ENCODE data around the gene SLC19A1. TPM values are rescaled to one million over a fixed set of nuclear protein-coding genes. Genes with fewer than 3 reads are reported as not detected.

Gene SLC19A1
- polyA plus RNA-seq, 1 of the 3 experiments (the other 2 are of a cell fraction), result 15.0 TPM

DNA sequence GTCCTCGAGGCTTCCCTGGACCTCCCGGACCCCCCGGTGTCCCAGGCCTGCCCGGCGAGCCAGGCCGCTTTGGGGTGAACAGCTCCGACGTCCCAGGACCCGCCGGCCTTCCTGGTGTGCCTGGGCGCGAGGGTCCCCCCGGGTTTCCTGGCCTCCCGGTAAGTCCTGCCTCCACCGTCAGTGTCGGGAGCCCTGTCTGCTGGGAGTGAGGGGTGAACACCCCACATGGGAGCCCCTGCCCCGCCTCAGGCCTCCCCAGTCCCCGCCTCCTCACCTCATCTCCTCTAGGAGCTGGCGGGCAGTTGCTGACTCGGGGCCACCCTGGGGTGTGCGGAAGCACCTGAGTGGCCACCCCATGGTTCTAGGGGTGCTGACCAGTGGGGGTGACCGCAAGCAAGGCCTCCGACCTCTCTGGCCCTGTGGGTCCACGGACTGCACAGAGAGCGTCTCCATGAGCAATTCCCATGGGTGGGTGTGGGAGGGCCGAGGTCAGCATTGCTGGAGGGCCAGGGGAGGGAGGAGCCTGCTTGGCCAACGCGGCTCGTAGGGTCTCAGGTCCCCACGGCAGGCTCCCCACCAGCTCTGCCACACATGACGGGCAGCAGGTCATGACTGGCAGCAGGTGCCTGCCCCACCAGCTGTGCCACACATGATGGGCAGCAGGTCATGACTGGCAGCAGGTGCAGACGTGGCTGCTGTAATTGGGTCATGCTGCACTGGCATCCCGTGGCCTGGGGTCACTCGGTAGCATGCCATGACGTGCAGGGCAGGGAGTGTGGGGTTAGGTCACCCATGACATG is 61.3 kb downstream of the SLC19A1 start:
- Histone ChIP-seq H3K27me3 (ENCODE audit: insufficient read depth) (no peaks in the 10 kb centered on the region), H3K9me2 (no peaks in the 10 kb centered on the region), H3K36me3 (replicated peaks in 1 of 2; ENCODE audit: control insufficient read depth in 1 of 2, insufficient read depth in 2 of 2, low read length in 1 of 2) (peaks cover 21 to 47% of the 10 kb centered on the region in 2 experiments), H3K4me3 (ENCODE audit: low read depth in 2 of 2, low read length in 1 of 2) (no peak overlapping the region), H3K4me1 (ENCODE audit: control insufficient read depth in 1 of 2, insufficient read depth in 2 of 2, low read depth in 1 of 2, low read length in 1 of 2) (peaks cover 0 to 7% of the 10 kb centered on the region in 2 experiments; a peak in 1 of 4 replicates), H3K4me2 (no peak overlapping the region), H3F3A (replicated peaks; ENCODE audit: insufficient read depth) (peaks cover 11% of the 10 kb centered on the region), H4K20me1 (ENCODE audit: insufficient read depth) (no peaks in the 10 kb centered on the region), H3K79me2 (ENCODE audit: insufficient read depth) (no peaks in the 10 kb centered on the region), H2AFZ (ENCODE audit: low read depth) (no peak overlapping the region), H3K9me3 (no peaks in the 10 kb centered on the region), H3K27ac (ENCODE audit: low read depth in 2 of 2, low read length in 1 of 2) (no peak overlapping the region), H3K9ac (no peak overlapping the region)
- POLR2A ChIA-PET, result no interaction called here
- no peak for DNase-seq
- no peak for TF ChIP-seq SIN3A (IDR thresholded peaks at IDR 0.05; ENCODE audit: borderline replicate concordance, low read depth, low read length)
- TF ChIP-seq RAD21 (IDR thresholded peaks at IDR 0.05; ENCODE audit: low read length), result no peak
- TF ChIP-seq EZH2phosphoT487 (IDR thresholded peaks at IDR 0.05; ENCODE audit: borderline replicate concordance, low read depth), result no peak
- no peak for TF ChIP-seq NRF1 (IDR thresholded peaks at IDR 0.05; ENCODE audit: low read depth, low read length)
- no peak for TF ChIP-seq FOXM1 (IDR thresholded peaks at IDR 0.05; ENCODE audit: low read depth)
- TF ChIP-seq, protein P1, sequence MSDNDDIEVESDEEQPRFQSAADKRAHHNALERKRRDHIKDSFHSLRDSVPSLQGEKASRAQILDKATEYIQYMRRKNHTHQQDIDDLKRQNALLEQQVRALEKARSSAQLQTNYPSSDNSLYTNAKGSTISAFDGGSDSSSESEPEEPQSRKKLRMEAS (IDR thresholded peaks at IDR 0.05; ENCODE audit: low read depth), result no peak
- no peak for TF ChIP-seq MXI1 (IDR thresholded peaks at IDR 0.05; ENCODE audit: low read depth, low read length)
- WGBS (ENCODE audit: low lambda C conversion rate), result 96% methylated on average over 9 of the region's 35 CpGs
- CTCF ChIA-PET, result interaction anchor here (1.3 kb wide), 1 partner anchor 188 kb away, joined by 3 read pairs; no protein-coding TSS in a partner anchor

DNA sequence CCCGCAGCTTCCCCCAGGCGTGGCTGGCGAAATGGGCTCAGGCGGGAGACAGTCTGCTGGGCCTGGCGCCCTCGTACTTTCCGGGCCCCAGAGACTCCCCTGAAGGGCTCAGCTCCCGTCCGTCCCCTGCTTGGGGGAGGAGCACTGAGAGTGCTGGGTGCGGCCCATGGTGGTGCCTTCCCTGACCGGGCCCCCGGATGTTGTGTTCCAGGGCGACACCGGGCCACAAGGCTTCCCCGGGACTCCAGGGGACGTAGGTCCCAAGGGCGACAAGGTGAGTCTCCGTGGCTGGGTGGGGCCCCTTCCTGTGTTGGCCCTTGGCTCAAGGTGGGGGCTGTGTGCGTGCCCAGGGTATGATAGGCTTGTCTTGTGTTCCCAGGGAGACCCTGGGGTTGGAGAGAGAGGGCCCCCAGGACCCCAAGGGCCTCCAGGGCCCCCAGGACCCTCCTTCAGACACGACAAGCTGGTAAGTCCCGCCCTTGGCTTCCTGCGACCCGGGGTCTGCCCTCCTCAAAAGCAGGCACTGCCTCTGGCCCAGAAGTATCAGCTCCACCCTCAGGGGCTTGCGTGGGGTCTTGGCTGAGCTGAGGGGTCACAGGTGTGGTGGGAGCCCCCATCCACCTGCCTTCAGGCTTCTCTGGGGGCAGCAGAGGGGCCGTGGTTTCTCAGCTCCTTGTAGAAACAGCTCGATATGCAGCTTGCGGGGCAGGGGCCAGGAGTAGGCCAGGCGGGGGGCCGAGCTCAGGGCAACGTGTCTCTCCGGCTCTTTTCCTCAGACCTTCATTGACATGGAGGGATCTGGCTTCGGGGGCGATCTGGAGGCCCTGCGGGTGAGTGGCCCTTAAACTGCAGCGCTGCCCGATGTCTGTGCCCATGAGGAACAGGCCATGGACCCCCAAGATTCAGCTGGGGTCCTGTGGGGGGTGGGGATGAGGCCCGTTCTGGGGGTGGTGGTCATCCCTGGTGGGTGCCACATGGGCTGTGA is 62.3 kb downstream of the SLC19A1 start:
- POLR2A ChIA-PET, result no interaction called here
- H3K4me1 ChIP-seq (ENCODE audit: control insufficient read depth in 1 of 2, insufficient read depth in 2 of 2, low read depth in 1 of 2, low read length in 1 of 2), result peaks cover 0 to 7% of the 10 kb centered on the region in 2 experiments; a peak in 1 of 4 replicates
- TF ChIP-seq TEAD4 (IDR thresholded peaks at IDR 0.05; ENCODE audit: borderline replicate concordance, insufficient read depth) (no peak), GATA2 (CRISPR knock-in tag; IDR thresholded peaks at IDR 0.05) (no peak), RXRA (IDR thresholded peaks at IDR 0.05; ENCODE audit: borderline replicate concordance, low read depth) (no peak), CHD2 (IDR thresholded peaks at IDR 0.05; ENCODE audit: low read length, partially characterized antibody) (no peak), EZH2phosphoT487 (IDR thresholded peaks at IDR 0.05; ENCODE audit: borderline replicate concordance, low read depth) (no peak), EP300 (IDR thresholded peaks at IDR 0.05; ENCODE audit: borderline replicate concordance in 1 of 2, low read depth in 1 of 2, low read length in 1 of 2) (no peak)
- peaks cover 21 to 46% of the 10 kb centered on the region in 2 experiments for H3K36me3 ChIP-seq (replicated peaks in 1 of 2; ENCODE audit: control insufficient read depth in 1 of 2, insufficient read depth in 2 of 2, low read length in 1 of 2)
- no peaks in the 10 kb centered on the region for H4K20me1 ChIP-seq (ENCODE audit: insufficient read depth)
- H3K9me2 ChIP-seq, result no peaks in the 10 kb centered on the region
- CTCF ChIA-PET, result interaction anchor here (1.3 to 2.6 kb wide), 4 partner anchors 11 to 339 kb away, joined by 3 to 21 read pairs (median 10); no protein-coding TSS in a partner anchor
- H3F3A ChIP-seq (replicated peaks; ENCODE audit: insufficient read depth), result peaks cover 11% of the 10 kb centered on the region
- WGBS (ENCODE audit: low lambda C conversion rate), result 91% methylated on average over 9 of the region's 37 CpGs
- H3K79me2 ChIP-seq (ENCODE audit: insufficient read depth), result no peaks in the 10 kb centered on the region
- no peaks in the 10 kb centered on the region for H3K27me3 ChIP-seq (ENCODE audit: insufficient read depth)
- no peak overlapping the region for H3K9ac ChIP-seq
- H3K4me2 ChIP-seq, result no peak overlapping the region
- H2AFZ ChIP-seq (ENCODE audit: low read depth), result no peak overlapping the region
- no peak overlapping the region for H3K27ac ChIP-seq (ENCODE audit: low read depth in 2 of 2, low read length in 1 of 2)
- H3K4me3 ChIP-seq (ENCODE audit: low read depth in 2 of 2, low read length in 1 of 2), result no peak overlapping the region
- no peaks in the 10 kb centered on the region for H3K9me3 ChIP-seq
- DNase-seq, result no peak

All from SK-N-SH (cell line).